A549 (cell line): Measurements from ENCODE around the gene KDM4B. TPM values are rescaled to one million over a fixed set of nuclear protein-coding genes. Genes with fewer than 3 reads are reported as not detected.

Experiments
- ATAC-seq, 2 experiments: fragments of 200-7000 bp in 1 of 2; fragments of >200 bp in 1 of 2; cut with Nextera tagmentation in 1 of 2; cut with Tn5 transposase in 1 of 2; 3 replicates each; pipeline versions ENCODE4 v1.8.0 to v1.9.1; 2018 to 2020; ENCODE audit warnings: mild to moderate bottlenecking in 1 of 2, moderate library complexity in 1 of 2
- CTCF ChIA-PET: fragments of 300-600 bp; sonication (Branson Sonifier 250); formaldehyde crosslinking; extraction: SDS; loops from one replicate; lab custom pipeline; 2021; ENCODE audit warnings: antibody characterized with exemption, inconsistent platforms; lab: Yijun Ruan, JAX
- POLR2A ChIA-PET: fragments of 350-600 bp; formaldehyde crosslinking; extraction: SDS; loops from one replicate; lab custom pipeline; 2021; ENCODE audit warnings: antibody characterized with exemption, inconsistent platforms; lab: Yijun Ruan, JAX
- DNase-seq, 2 experiments: peaks; one replicate each; pipeline versions ENCODE4 v3.0.0 to v3.0.0-alpha.2; 2011 to 2016; ENCODE audit warnings: low read depth in 1 of 2, low spot score in 1 of 2
- FAIRE-seq: peaks from 2 replicates; lab custom pipeline; 2011; peaks lifted over from hg19 to GRCh38; lab: Jason Lieb, UNC
- H3K27ac ChIP-seq, 2 experiments: fragments of >200 bp; sonication (Bioruptor Twin); formaldehyde crosslinking; 3 replicates each; pipeline ENCODE4 v1.5.1; 2016 to 2017
- H3K4me1 ChIP-seq: fragments of >200 bp; sonication (Bioruptor Twin); formaldehyde crosslinking; 3 replicates; pipeline ENCODE4 v1.6.1; 2016
- H3K4me2 ChIP-seq: fragments of >200 bp; sonication (Bioruptor Twin); formaldehyde crosslinking; 3 replicates; pipeline ENCODE4 v1.6.1; 2016
- H3K4me3 ChIP-seq: fragments of >200 bp; sonication (Bioruptor Twin); formaldehyde crosslinking; 3 replicates; pipeline ENCODE4 v1.5.1; 2016
- H3K9me3 ChIP-seq: fragments of >200 bp; sonication (Bioruptor Twin); formaldehyde crosslinking; 3 replicates; pipeline ENCODE4 v1.6.1; 2016
- BHLHE40 ChIP-seq: IDR thresholded peaks from 2 replicates; pipeline ENCODE4 v1.6.1; 2012; ENCODE audit warnings: low read depth, low read length, inconsistent platforms
- CBX2 ChIP-seq: fragments of 200-600 bp; sonication (generic); IDR thresholded peaks from 2 replicates; pipeline ENCODE4 v1.6.1; 2016; ENCODE audit warnings: low read depth, mild to moderate bottlenecking, borderline replicate concordance
- CBX8 ChIP-seq: fragments of 200-600 bp; sonication (generic); IDR thresholded peaks from 2 replicates; pipeline ENCODE4 v1.6.1; 2016
- CHD2 ChIP-seq: fragments of 150-350 bp; IDR thresholded peaks from 2 replicates; pipeline ENCODE4 v1.6.1; 2014; ENCODE audit warnings: low read length; ENCODE audit not compliant: partially characterized antibody
- EHF ChIP-seq: fragments of 250-450 bp; sonication (Bioruptor Pico); IDR thresholded peaks from 2 replicates; pipeline ENCODE4 v1.5.0; 2020; ENCODE audit warnings: mild to moderate bottlenecking
- EHMT2 ChIP-seq: fragments of 200-600 bp; sonication (generic); IDR thresholded peaks from 2 replicates; pipeline ENCODE4 v1.6.1; 2016; ENCODE audit warnings: antibody characterized with exemption, low read depth, mild to moderate bottlenecking, moderate library complexity
- ESRRA ChIP-seq: fragments of 150-350 bp; IDR thresholded peaks from 2 replicates; pipeline ENCODE4 v1.6.1; 2014; ENCODE audit warnings: mild to moderate bottlenecking, low read length, borderline replicate concordance
- FOSB ChIP-seq: fragments of 250-450 bp; sonication (Bioruptor Pico); IDR thresholded peaks from 2 replicates; pipeline ENCODE4 v1.5.0; 2020; ENCODE audit warnings: mild to moderate bottlenecking, moderate library complexity
- FOSL2 ChIP-seq, 2 experiments: fragments of 450-650 bp in 1 of 2; fragments of >200 bp in 1 of 2; sonication (Bioruptor Twin) in 1 of 2; formaldehyde crosslinking; IDR thresholded peaks; 2 replicates each; pipeline versions ENCODE4 v1.5.0 to v1.6.1; 2016 to 2020; ENCODE audit warnings: mild to moderate bottlenecking in 1 of 2, moderate library complexity in 1 of 2
- GATA3 ChIP-seq: IDR thresholded peaks from 2 replicates; pipeline ENCODE4 v1.6.1; 2012; ENCODE audit warnings: borderline replicate concordance
- HDAC2 ChIP-seq: fragments of 200-600 bp; sonication (generic); IDR thresholded peaks from 2 replicates; pipeline ENCODE4 v1.6.1; 2016
- JUNB ChIP-seq: fragments of >200 bp; sonication (Bioruptor Twin); formaldehyde crosslinking; IDR thresholded peaks from 2 replicates; pipeline ENCODE4 v1.6.1; 2016
- KDM5A ChIP-seq: fragments of 200-600 bp; sonication (generic); IDR thresholded peaks from 2 replicates; pipeline ENCODE4 v1.6.1; 2016; ENCODE audit warnings: antibody characterized with exemption, mild to moderate bottlenecking
- MAZ ChIP-seq: fragments of 150-350 bp; IDR thresholded peaks from 2 replicates; pipeline ENCODE4 v1.6.1; 2014; ENCODE audit warnings: antibody characterized with exemption, low read depth, low read length, borderline replicate concordance
- NFE2L2 ChIP-seq: fragments of 150-350 bp; conservative IDR thresholded peaks from 2 replicates; pipeline ENCODE4 v1.6.1; 2014; ENCODE audit warnings: low read length
- NPAS2 ChIP-seq: fragments of 250-450 bp; sonication (Bioruptor Pico); IDR thresholded peaks from 2 replicates; pipeline ENCODE4 v1.8.0; 2022; ENCODE audit warnings: mild to moderate bottlenecking, moderate library complexity, borderline replicate concordance
- PHF8 ChIP-seq: fragments of 200-600 bp; sonication (generic); IDR thresholded peaks from 2 replicates; pipeline ENCODE4 v1.6.1; 2016; ENCODE audit warnings: low read depth, mild to moderate bottlenecking, antibody characterized with exemption, moderate library complexity, borderline replicate concordance
- RAD21 ChIP-seq, 2 experiments: fragments of >200 bp in 1 of 2; sonication (Bioruptor Twin) in 1 of 2; formaldehyde crosslinking in 1 of 2; IDR thresholded peaks in 1 of 2; conservative IDR thresholded peaks in 1 of 2; 2 replicates in 1 of 2; 3 replicates in 1 of 2; pipeline ENCODE4 v1.6.1; 2012 to 2018; ENCODE audit warnings: inconsistent platforms in 1 of 2
- RARB ChIP-seq: fragments of 250-450 bp; sonication (Bioruptor Pico); IDR thresholded peaks from 2 replicates; pipeline ENCODE4 v1.8.0; 2021; ENCODE audit warnings: mild to moderate bottlenecking, moderate library complexity
- RFX5 ChIP-seq: fragments of 450-650 bp; IDR thresholded peaks from 2 replicates; pipeline ENCODE4 v1.7.1; 2014; ENCODE audit warnings: antibody characterized with exemption, mild to moderate bottlenecking, moderate library complexity
- SMC3 ChIP-seq: fragments of >200 bp; sonication (Bioruptor Twin); formaldehyde crosslinking; IDR thresholded peaks from 3 replicates; pipeline ENCODE4 v1.6.1; 2018; ENCODE audit warnings: inconsistent platforms
- TP53 ChIP-seq: fragments of 250-450 bp; sonication (Bioruptor Pico); IDR thresholded peaks from 2 replicates; pipeline ENCODE4 v1.5.0; 2021; ENCODE audit warnings: mild to moderate bottlenecking, moderate library complexity
- WGBS: methylation state at CpG from one replicate; pipeline ENCODE4 v1.1.6; 2017; ENCODE audit errors: missing lambda C conversion rate; 5-methylcytosine and 5-hydroxymethylcytosine counted together
- polyA plus RNA-seq, 4 experiments: library from polyadenylated mRNA; depleted of rRNA in 3 of 4; stranded (reverse); fragments of >200 nt; fragmentation: RNase III in 1 of 4; extraction: RNeasy Plus Mini Kit Qiagen cat#74134 plus additional on column Dnase treatment in 1 of 4; gene quantifications; 2 replicates in 3 of 4; 3 replicates in 1 of 4; pipeline ENCODE4 v1.2.3, GENCODE V29; 2011 to 2017
- TF ChIP-seq, protein P1 (sequence below): IDR thresholded peaks from 2 replicates; pipeline ENCODE4 v1.6.1; 2012
- TF ChIP-seq, protein P2 (sequence below): IDR thresholded peaks from 2 replicates; pipeline ENCODE4 v1.6.1; 2012
- TF ChIP-seq, protein P3 (sequence below): fragments of >200 bp; sonication (Bioruptor Twin); formaldehyde crosslinking; IDR thresholded peaks from 2 replicates; pipeline ENCODE4 v1.6.1; 2016
- TF ChIP-seq, protein P4 (sequence below): fragments of >200 bp; sonication (Bioruptor Twin); formaldehyde crosslinking; IDR thresholded peaks from 3 replicates; pipeline ENCODE4 v1.6.1; 2016
- TF ChIP-seq, protein P5 (sequence below): fragments of 250-450 bp; sonication (Bioruptor Pico); IDR thresholded peaks from 2 replicates; pipeline ENCODE4 v1.5.0; 2021; ENCODE audit warnings: mild to moderate bottlenecking, moderate library complexity, borderline replicate concordance

The KDM4B gene
- polyA plus RNA-seq, 2 of the 4 experiments (the other 2 are of a cell fraction): 3.0 to 4.6 TPM

DNA sequence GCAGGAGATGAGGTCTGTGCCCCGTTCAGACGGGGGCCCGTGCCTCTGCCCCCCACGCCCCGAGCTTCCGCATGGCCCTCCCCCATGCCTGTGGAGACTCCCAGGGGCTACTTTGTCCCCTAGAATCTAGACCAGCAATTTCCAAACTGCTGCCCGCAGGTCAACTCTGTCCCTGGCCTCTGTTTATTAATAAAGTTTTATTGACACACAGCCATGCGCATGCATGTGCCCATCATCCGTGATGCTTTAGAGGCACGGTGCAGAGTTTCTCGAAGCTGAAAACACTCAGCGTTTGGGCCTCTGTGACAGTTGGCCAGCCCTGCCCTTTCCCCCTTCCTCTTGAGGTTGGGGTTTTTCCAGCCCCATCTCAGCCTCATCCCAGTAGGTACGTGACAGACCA, 140.0 kb downstream of the KDM4B start:
- no peaks in the 10 kb centered on the region for H3K9me3 ChIP-seq
- ChIA-PET POLR2A (no interaction called here), CTCF (interaction anchor here (0.5 kb wide), 1 partner anchor 12 kb away, joined by 3 read pairs; no protein-coding TSS in a partner anchor)
- H3K4me1 ChIP-seq: no peaks in the 10 kb centered on the region
- WGBS: 91% methylated on average over 13 of the region's 13 CpGs
- FAIRE-seq: no peak
- no peak for ATAC-seq
- no peak overlapping the region for H3K4me2 ChIP-seq
- no peak overlapping the region for H3K4me3 ChIP-seq
- no peak overlapping the region for H3K27ac ChIP-seq
- TF ChIP-seq SMC3: no peak
- no peak for DNase-seq

DNA sequence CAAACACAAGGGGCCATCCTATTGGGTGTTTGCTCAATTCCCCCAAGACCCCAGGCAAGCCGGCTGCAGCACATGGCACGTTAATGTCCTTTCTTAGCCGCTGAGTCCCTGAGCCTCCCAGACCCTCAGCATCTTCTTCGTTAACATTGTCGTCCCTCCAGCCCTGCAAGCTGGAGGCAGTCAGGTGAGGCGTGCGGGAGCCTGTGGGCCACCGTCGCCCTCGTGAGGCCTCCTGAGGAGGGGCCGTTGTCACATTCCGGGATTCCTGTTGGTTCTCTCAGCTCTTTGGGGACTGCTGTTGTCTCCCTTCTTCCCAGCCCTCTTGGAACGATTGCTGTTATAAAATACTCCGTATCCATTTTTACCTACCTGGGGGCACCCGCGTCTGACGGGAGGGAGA, 140.6 kb downstream of the KDM4B start:
- TF ChIP-seq NFE2L2 (no peak), HDAC2 (no peak), PHF8 (no peak), GATA3 (no peak), KDM5A (no peak)
- TF ChIP-seq, protein P1, sequence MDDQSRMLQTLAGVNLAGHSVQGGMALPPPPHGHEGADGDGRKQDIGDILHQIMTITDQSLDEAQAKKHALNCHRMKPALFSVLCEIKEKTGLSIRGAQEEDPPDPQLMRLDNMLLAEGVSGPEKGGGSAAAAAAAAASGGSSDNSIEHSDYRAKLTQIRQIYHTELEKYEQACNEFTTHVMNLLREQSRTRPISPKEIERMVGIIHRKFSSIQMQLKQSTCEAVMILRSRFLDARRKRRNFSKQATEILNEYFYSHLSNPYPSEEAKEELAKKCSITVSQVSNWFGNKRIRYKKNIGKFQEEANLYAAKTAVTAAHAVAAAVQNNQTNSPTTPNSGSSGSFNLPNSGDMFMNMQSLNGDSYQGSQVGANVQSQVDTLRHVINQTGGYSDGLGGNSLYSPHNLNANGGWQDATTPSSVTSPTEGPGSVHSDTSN: no peak
- no peaks in the 10 kb centered on the region for H3K4me1 ChIP-seq
- no peak overlapping the region for H3K4me3 ChIP-seq
- FAIRE-seq (no peak), DNase-seq (no peak), ATAC-seq (no peak)
- H3K4me2 ChIP-seq: no peak overlapping the region
- ChIA-PET CTCF (interaction anchor here (1.1 kb wide), 1 partner anchor 45 kb away, joined by 4 read pairs; no protein-coding TSS in a partner anchor), POLR2A (no interaction called here)
- WGBS: 95% methylated on average over 17 of the region's 17 CpGs
- no peaks in the 10 kb centered on the region for H3K9me3 ChIP-seq
- H3K27ac ChIP-seq: no peak overlapping the region

DNA sequence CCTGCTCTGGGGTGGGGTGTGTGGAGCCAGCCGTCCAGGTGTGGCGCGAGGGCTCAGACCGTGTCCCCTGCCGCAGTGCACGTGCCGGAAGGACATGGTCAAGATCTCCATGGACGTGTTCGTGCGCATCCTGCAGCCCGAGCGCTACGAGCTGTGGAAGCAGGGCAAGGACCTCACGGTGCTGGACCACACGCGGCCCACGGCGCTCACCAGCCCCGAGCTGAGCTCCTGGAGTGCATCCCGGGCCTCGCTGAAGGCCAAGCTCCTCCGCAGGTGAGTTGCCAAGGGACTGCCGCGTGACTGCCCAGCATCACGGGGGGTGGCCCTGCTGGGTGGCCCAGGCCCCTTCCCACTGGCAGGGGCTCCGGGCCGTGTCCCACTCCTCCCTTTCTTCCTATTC, 141.6 kb downstream of the KDM4B start:
- Histone ChIP-seq H3K4me3 (no peak overlapping the region), H3K9me3 (no peaks in the 10 kb centered on the region), H3K4me1 (no peaks in the 10 kb centered on the region), H3K27ac (no peak overlapping the region), H3K4me2 (no peak overlapping the region)
- POLR2A ChIA-PET: no interaction called here
- CTCF ChIA-PET: no interaction called here
- FAIRE-seq (no peak), ATAC-seq (no peak), DNase-seq (no peak)
- 97% methylated on average over 16 of the region's 27 CpGs for WGBS
- TF ChIP-seq RAD21 (conservative IDR thresholded peaks at IDR 0.05 in 1 of 2, IDR thresholded peaks at IDR 0.05 in 1 of 2) (no peak), RFX5 (no peak), CBX8 (no peak), TP53 (CRISPR knock-in tag) (no peak), JUNB (no peak), SMC3 (no peak), ESRRA (no peak), HDAC2 (no peak), EHMT2 (no peak), NFE2L2 (no peak), FOSB (CRISPR knock-in tag) (no peak), CBX2 (no peak), BHLHE40 (no peak), PHF8 (no peak)
- TF ChIP-seq, protein P2, sequence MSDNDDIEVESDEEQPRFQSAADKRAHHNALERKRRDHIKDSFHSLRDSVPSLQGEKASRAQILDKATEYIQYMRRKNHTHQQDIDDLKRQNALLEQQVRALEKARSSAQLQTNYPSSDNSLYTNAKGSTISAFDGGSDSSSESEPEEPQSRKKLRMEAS: no peak
- TF ChIP-seq, protein P3, sequence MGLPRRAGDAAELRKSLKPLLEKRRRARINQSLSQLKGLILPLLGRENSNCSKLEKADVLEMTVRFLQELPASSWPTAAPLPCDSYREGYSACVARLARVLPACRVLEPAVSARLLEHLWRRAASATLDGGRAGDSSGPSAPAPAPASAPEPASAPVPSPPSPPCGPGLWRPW: no peak

DNA sequence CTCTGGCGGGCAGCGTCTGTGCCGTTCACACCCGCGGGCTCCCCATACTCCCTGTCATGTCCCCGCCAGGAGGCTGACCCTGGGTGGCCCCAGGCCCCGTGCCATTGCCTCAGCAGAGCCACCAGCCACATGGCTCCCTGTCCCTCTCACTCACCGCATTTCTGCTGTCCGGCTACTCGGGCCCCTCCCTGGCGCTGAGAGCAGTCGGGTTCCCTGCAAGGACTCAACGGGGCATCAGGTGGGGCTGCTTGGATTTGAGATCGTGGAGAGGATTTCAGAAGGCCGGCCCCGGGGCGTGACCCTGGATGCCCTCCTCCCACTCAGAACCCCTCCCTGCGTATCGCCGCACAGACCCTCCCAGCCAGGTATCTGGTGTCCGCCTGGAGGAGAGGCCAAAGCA, 142.1 kb downstream of the KDM4B start:
- TF ChIP-seq, protein P3: no peak
- no peak for TF ChIP-seq RARB (CRISPR knock-in tag)
- TF ChIP-seq RAD21 (conservative IDR thresholded peaks at IDR 0.05 in 1 of 2, IDR thresholded peaks at IDR 0.05 in 1 of 2): no peak
- no peak for TF ChIP-seq GATA3
- TF ChIP-seq EHMT2: no peak
- no peak for TF ChIP-seq NPAS2 (CRISPR knock-in tag)
- no peak for TF ChIP-seq CHD2
- TF ChIP-seq, protein P4, sequence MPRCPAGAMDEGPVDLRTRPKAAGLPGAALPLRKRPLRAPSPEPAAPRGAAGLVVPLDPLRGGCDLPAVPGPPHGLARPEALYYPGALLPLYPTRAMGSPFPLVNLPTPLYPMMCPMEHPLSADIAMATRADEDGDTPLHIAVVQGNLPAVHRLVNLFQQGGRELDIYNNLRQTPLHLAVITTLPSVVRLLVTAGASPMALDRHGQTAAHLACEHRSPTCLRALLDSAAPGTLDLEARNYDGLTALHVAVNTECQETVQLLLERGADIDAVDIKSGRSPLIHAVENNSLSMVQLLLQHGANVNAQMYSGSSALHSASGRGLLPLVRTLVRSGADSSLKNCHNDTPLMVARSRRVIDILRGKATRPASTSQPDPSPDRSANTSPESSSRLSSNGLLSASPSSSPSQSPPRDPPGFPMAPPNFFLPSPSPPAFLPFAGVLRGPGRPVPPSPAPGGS: no peak
- no peak for TF ChIP-seq MAZ
- no peak for TF ChIP-seq CBX2
- TF ChIP-seq, protein P5, sequence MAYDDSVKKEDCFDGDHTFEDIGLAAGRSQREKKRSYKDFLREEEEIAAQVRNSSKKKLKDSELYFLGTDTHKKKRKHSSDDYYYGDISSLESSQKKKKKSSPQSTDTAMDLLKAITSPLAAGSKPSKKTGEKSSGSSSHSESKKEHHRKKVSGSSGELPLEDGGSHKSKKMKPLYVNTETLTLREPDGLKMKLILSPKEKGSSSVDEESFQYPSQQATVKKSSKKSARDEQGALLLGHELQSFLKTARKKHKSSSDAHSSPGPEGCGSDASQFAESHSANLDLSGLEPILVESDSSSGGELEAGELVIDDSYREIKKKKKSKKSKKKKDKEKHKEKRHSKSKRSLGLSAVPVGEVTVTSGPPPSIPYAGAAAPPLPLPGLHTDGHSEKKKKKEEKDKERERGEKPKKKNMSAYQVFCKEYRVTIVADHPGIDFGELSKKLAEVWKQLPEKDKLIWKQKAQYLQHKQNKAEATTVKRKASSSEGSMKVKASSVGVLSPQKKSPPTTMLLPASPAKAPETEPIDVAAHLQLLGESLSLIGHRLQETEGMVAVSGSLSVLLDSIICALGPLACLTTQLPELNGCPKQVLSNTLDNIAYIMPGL (CRISPR knock-in tag): no peak
- no peak for TF ChIP-seq EHF (CRISPR knock-in tag)
- TF ChIP-seq FOSL2 (IDR thresholded peaks at IDR 0.05): no peak
- no peak for TF ChIP-seq FOSL2 (CRISPR knock-in tag; IDR thresholded peaks at IDR 0.05)
- no peak for TF ChIP-seq RFX5
- TF ChIP-seq, all 56 proteins: peak for 0
- no peak for ATAC-seq
- DNase-seq: no peak
- Histone ChIP-seq H3K27ac (no peak overlapping the region), H3K4me1 (no peaks in the 10 kb centered on the region), H3K4me2 (no peak overlapping the region), H3K4me3 (no peak overlapping the region), H3K9me3 (no peaks in the 10 kb centered on the region; the same call in 2 of the 3 replicates)
- 95% methylated on average over 13 of the region's 21 CpGs for WGBS
- ChIA-PET CTCF (interaction anchor here (0.6 kb wide), 1 partner anchor 276 kb away, joined by 4 read pairs; no protein-coding TSS in a partner anchor), POLR2A (no interaction called here)
- FAIRE-seq: no peak
